ENCODE results near the gene APOH. TPM values are rescaled to one million over a fixed set of nuclear protein-coding genes. Genes with fewer than 3 reads are reported as not detected.

APOH gene
- total and polyA plus RNA-seq, 12 donors = 0.57 TPM; not detected in 11

DNA sequence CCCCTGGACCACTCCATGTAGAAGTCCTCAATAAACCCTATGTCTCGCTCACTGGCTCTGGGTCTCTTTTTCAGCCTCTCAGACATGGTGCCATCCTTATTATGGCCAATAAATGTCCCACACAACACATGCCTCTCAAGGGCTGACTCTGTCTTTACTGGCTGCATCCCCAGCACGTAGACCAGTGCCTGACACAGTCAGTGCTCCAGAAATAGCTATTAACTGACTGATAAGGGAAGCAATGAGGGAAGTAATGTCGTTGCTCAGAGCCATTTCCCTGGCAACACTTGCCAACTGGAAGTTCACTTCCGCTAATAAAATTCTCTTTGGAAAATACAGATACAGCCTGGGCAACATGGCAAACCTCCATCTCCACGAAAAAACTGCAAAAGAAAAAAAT lies 19.1 kb upstream of the APOH start:
- peak in 7 of 8 donors; percentile 33 to 96 (median 85) for ATAC-seq
- WGBS, 2 donors = 32% methylated on average over 5 of the region's 5 CpGs

DNA sequence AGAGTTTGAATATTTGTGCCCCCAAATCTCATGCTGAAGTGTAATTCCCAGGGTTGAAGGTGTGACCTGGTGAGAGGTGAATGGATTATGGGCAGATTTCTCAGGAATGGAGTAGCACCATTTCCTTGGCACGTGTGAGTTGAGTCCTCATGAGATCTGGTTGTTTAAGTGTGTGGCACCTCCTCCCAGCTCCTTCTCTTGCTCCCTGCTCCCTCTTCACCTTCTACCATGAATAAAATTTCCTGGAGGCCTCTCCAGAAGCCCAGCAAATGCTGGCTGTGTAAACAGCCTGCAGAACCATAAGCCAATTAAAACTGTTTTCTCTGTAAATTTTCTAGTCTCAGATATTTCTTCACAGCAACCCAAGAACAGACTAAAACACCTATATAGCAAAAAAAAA lies 12.6 kb upstream of the APOH start:
- intact Hi-C loops (cut with DNase I) = no loop called here
- TF ChIP-seq, protein P1, sequence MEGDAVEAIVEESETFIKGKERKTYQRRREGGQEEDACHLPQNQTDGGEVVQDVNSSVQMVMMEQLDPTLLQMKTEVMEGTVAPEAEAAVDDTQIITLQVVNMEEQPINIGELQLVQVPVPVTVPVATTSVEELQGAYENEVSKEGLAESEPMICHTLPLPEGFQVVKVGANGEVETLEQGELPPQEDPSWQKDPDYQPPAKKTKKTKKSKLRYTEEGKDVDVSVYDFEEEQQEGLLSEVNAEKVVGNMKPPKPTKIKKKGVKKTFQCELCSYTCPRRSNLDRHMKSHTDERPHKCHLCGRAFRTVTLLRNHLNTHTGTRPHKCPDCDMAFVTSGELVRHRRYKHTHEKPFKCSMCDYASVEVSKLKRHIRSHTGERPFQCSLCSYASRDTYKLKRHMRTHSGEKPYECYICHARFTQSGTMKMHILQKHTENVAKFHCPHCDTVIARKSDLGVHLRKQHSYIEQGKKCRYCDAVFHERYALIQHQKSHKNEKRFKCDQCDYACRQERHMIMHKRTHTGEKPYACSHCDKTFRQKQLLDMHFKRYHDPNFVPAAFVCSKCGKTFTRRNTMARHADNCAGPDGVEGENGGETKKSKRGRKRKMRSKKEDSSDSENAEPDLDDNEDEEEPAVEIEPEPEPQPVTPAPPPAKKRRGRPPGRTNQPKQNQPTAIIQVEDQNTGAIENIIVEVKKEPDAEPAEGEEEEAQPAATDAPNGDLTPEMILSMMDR (IDR thresholded peaks at IDR 0.05) = no peak
- H3K4me1 ChIP-seq = no peaks in the 10 kb centered on the region
- WGBS, 2 donors = 56 to 70% methylated on average over 1 of the region's 1 CpG
- ATAC-seq = no peak
- H3K4me3 ChIP-seq = no peak overlapping the region
- DNase-seq = no peak
- no peak overlapping the region for H3K27ac ChIP-seq
- no peaks in the 10 kb centered on the region for H3K9me3 ChIP-seq
- no peaks in the 10 kb centered on the region for H3K27me3 ChIP-seq
- H3K36me3 ChIP-seq = no peaks in the 10 kb centered on the region

More for the DNA sequence above, 19.1 kb upstream of the APOH start:
- TF ChIP-seq, protein P1 (IDR thresholded peaks at IDR 0.05) = no peak
- Histone ChIP-seq H3K9me3 (no peaks in the 10 kb centered on the region), H3K36me3 (no peaks in the 10 kb centered on the region), H3K4me1 (peaks cover 0 to 7% (median 0%) of the 10 kb centered on the region in 9 donors), H3K27ac (no peak overlapping the region), H3K27me3 (no peaks in the 10 kb centered on the region), H3K4me3 (no peak overlapping the region)
- intact Hi-C loops (cut with DNase I) = loop anchor here in 1 of 10 donors (2.0 kb wide), 1 partner anchor 13 kb away; no protein-coding TSS in a partner anchor
- peak in 1 of 2 donors; percentile 8 for DNase-seq

DNA sequence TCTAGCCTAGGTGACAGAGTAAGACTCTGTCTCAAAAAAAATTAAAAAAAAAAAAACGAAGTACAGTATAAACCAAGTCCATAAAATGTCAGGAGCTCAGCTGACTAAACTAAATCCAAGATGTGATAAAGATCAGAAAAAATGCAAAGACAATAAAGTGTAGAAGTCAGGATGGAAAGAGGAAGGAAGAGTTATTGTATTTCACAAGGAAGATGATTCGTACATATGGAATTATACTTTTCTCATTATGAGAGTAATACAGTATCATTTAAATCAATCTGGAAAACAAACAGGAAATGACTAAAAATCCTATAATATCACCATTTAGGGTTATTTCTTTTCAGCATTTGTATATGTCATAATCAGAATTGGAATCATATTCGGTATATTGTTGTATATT lies 11.4 kb upstream of the APOH start:
- intact Hi-C loops (cut with DNase I) = no loop called here
- Histone ChIP-seq H3K4me3 (no peak overlapping the region), H3K36me3 (no peaks in the 10 kb centered on the region), H3K27ac (no peak overlapping the region), H3K27me3 (no peaks in the 10 kb centered on the region), H3K9me3 (no peaks in the 10 kb centered on the region), H3K4me1 (no peaks in the 10 kb centered on the region)
- no peak for DNase-seq
- WGBS, 2 donors = 49 to 71% methylated on average over 3 of the region's 3 CpGs
- TF ChIP-seq, protein P1 (IDR thresholded peaks at IDR 0.05) = no peak
- no peak for ATAC-seq

DNA sequence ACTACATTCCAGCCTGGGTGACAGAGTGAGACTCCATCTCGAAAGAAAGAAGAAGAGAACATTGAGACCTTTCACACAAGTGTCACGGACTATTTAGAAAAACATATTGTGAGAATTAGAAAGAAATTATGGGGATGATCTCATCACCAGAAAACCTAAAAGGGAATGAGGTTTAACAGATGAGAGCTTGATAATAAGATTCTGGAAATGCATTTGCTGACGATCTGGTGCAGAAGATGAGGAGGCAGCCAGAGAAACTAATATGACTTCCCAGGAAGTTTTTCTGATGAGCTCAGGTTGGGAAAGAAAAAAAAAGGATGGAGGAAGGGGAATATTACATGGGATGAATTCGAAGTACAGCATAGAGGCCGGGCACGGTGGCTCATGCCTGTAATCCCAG lies 10.8 kb upstream of the APOH start:
- TF ChIP-seq, protein P1 (IDR thresholded peaks at IDR 0.05) = no peak
- H3K27me3 ChIP-seq = no peaks in the 10 kb centered on the region
- 90 to 92% methylated on average over 6 of the region's 6 CpGs for WGBS, 2 donors
- intact Hi-C loops (cut with DNase I) = no loop called here
- no peak for ATAC-seq
- DNase-seq = no peak
- H3K27ac ChIP-seq = no peak overlapping the region
- H3K4me1 ChIP-seq = no peaks in the 10 kb centered on the region
- H3K36me3 ChIP-seq = no peaks in the 10 kb centered on the region
- H3K9me3 ChIP-seq = no peaks in the 10 kb centered on the region
- H3K4me3 ChIP-seq = no peak overlapping the region
